ENCODE results near the gene FAM83C.

FAM83C gene

GRCh38 chr20:35333606-35334005 lies 41.4 kb upstream of the FAM83C start:
- no peak overlapping the region for H3K27ac ChIP-seq
- TF ChIP-seq ZFX (IDR thresholded peaks at IDR 0.05) (no peak), CTCF (conservative IDR thresholded peaks at IDR 0.05) (no peak)

GRCh38 chr20:35332540-35333200 lies 40.4 kb upstream of the FAM83C start:
- no peak for TF ChIP-seq ZFX (IDR thresholded peaks at IDR 0.05)
- TF ChIP-seq CTCF (conservative IDR thresholded peaks at IDR 0.05), result no peak
- H3K27ac ChIP-seq, result no peak overlapping the region

GRCh38 chr20:35329435-35330139 lies 37.4 kb upstream of the FAM83C start:
- H3K27ac ChIP-seq, result no peak overlapping the region
- TF ChIP-seq CTCF (conservative IDR thresholded peaks at IDR 0.05) (peak; percentile 82), ZFX (IDR thresholded peaks at IDR 0.05) (no peak)

DNA sequence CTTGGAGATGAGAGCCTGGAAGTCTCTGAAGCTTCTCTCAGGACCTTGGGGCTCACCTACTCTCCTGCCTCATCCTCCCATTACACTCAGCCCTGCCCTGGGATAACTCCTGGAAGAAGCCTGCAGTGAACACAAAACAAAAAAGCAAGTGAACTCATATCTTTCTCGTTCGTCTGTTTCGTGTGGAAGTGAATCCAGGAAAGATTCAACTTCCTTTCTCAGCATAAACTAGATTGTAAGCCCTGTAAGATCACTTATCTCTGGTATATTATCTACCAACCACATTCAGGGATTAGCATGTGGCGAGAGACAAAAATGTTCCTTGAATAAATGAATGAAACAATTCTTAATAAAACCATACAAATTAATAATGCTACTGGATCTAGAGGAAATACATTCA lies 36.5 kb upstream of the FAM83C start:
- H3K27ac ChIP-seq, result no peak overlapping the region
- TF ChIP-seq ZFX (IDR thresholded peaks at IDR 0.05), result no peak
- TF ChIP-seq CTCF (conservative IDR thresholded peaks at IDR 0.05), result no peak

- TF ChIP-seq ZFX (IDR thresholded peaks at IDR 0.05), result no peak
- H3K27ac ChIP-seq, result no peak overlapping the region
Measured at GRCh38 chr20:35328095-35328685, 36.0 kb upstream of the FAM83C start.

- H3K27ac ChIP-seq, result peak overlapping the region; percentile 41; the same call in 1 of the 2 replicates
Measured at GRCh38 chr20:35327074-35327976, 35.1 kb upstream of the FAM83C start.

More at GRCh38 chr20:35327074-35327976, 35.1 kb upstream of the FAM83C start:
- TF ChIP-seq ZFX (IDR thresholded peaks at IDR 0.05), result no peak
- no peak for TF ChIP-seq CTCF (conservative IDR thresholded peaks at IDR 0.05)
